Keratinocyte (primary cell): ENCODE data around the gene TACC2.

Experiments
- CTCF ChIP-seq, 3 experiments: IDR thresholded peaks in 1 of 3; conservative IDR thresholded peaks in 1 of 3; optimal IDR thresholded peaks in 1 of 3; 2 replicates in 2 of 3; 3 replicates in 1 of 3; pipeline versions ENCODE3 to v1.5.1; 2011; ENCODE audit warnings: low read length in 3 of 3, mild to moderate bottlenecking in 3 of 3, moderate library complexity in 2 of 3, control low read depth in 1 of 3, inconsistent platforms in 1 of 3; ENCODE audit not compliant: insufficient read depth in 2 of 3; ENCODE audit errors: extremely low read depth in 1 of 3
- EZH2 ChIP-seq: IDR thresholded peaks from one replicate; pipeline ENCODE4 v1.6.1; 2012; ENCODE audit warnings: inconsistent platforms, mild to moderate bottlenecking, low read length, moderate library complexity

- no peak for TF ChIP-seq CTCF (optimal IDR thresholded peaks at IDR 0.05 in 1 of 3, IDR thresholded peaks at IDR 0.05 in 1 of 3, conservative IDR thresholded peaks at IDR 0.05 in 1 of 3; ENCODE audit: extremely low read depth in 1 of 3, insufficient read depth in 2 of 3, low read length in 3 of 3)
- no peak for TF ChIP-seq EZH2
Observed at GRCh38 chr10:122243550-122243949, 254.6 kb downstream of the TACC2 start.
